Hepatocyte (in vitro differentiated cells): ENCODE measurements around the gene EHMT2. TPM values are rescaled to one million over a fixed set of nuclear protein-coding genes. Genes with fewer than 3 reads are reported as not detected.
A peak's percentile ranks its signal among the peaks of the same experiment; 100 is the strongest.

ENCODE experiments used
- DNase-seq: peaks from one replicate; pipeline ENCODE4 v3.0.0-alpha.2; 2016; ENCODE audit warnings: low spot score
- H2AFZ ChIP-seq: fragments of 200-600 bp; sonication (generic); 2 replicates; pipeline ENCODE4 v1.6.0; 2016; ENCODE audit warnings: antibody characterized with exemption, mild to moderate bottlenecking
- H3K27ac ChIP-seq: fragments of 200-600 bp; sonication (generic); 2 replicates; pipeline ENCODE4 v1.5.1; 2016; ENCODE audit warnings: mild to moderate bottlenecking
- H3K27me3 ChIP-seq: fragments of 200-600 bp; sonication (generic); 2 replicates; pipeline ENCODE4 v1.6.1; 2016
- H3K36me3 ChIP-seq: fragments of 200-600 bp; sonication (generic); replicated peaks from 2 replicates; pipeline ENCODE4 v1.5.1; 2016; ENCODE audit warnings: low read depth; ENCODE audit not compliant: insufficient read depth
- H3K4me1 ChIP-seq: fragments of 200-600 bp; sonication (generic); 2 replicates; pipeline ENCODE4 v1.5.1; 2016; ENCODE audit warnings: mild to moderate bottlenecking, moderate library complexity; ENCODE audit not compliant: insufficient read depth
- H3K4me2 ChIP-seq: fragments of 200-600 bp; sonication (generic); 2 replicates; pipeline ENCODE4 v1.6.0; 2016
- H3K4me3 ChIP-seq: fragments of 200-600 bp; sonication (generic); 2 replicates; pipeline ENCODE4 v1.5.1; 2016; ENCODE audit warnings: mild to moderate bottlenecking
- H3K79me2 ChIP-seq: fragments of 200-600 bp; sonication (generic); 2 replicates; pipeline ENCODE4 v1.6.0; 2017; ENCODE audit warnings: mild to moderate bottlenecking
- H3K9me2 ChIP-seq: fragments of 200-600 bp; sonication (generic); replicated peaks from 2 replicates; pipeline ENCODE4 v1.6.0; 2017; ENCODE audit warnings: mild to moderate bottlenecking; ENCODE audit not compliant: insufficient read depth
- H3K9me3 ChIP-seq: fragments of 200-600 bp; sonication (generic); 2 replicates; pipeline ENCODE4 v1.5.1; 2016; ENCODE audit warnings: low read depth, mild to moderate bottlenecking
- H4K20me1 ChIP-seq: fragments of 200-600 bp; sonication (generic); 2 replicates; pipeline ENCODE4 v1.6.0; 2016; ENCODE audit warnings: mild to moderate bottlenecking; ENCODE audit not compliant: insufficient read depth, poor library complexity, severe bottlenecking
- EZH2 ChIP-seq: fragments of 200-600 bp; sonication (generic); IDR thresholded peaks from 2 replicates; pipeline ENCODE4 v1.6.1; 2016; ENCODE audit warnings: antibody characterized with exemption, mild to moderate bottlenecking, borderline replicate concordance
- EZH2phosphoT487 ChIP-seq: fragments of 200-600 bp; sonication (generic); IDR thresholded peaks from one replicate; pipeline ENCODE4 v1.6.1; 2018; ENCODE audit warnings: antibody characterized with exemption, mild to moderate bottlenecking, low read depth, moderate library complexity; ENCODE audit not compliant: unreplicated experiment, severe bottlenecking
- WGBS: methylation state at CpG from one replicate; pipeline ENCODE4 v1.1.6; 2016; ENCODE audit warnings: low lambda C conversion rate; ENCODE audit errors: missing lambda C conversion rate; 5-methylcytosine and 5-hydroxymethylcytosine counted together
- polyA plus RNA-seq: library from polyadenylated mRNA; unstranded; fragments of >200 nt; fragmentation: Nextera tagmentation; extraction: Ambion mirVana; gene quantifications from 2 replicates; pipeline ENCODE4 v1.2.1, GENCODE V29; 2016
- total RNA-seq: library from RNA; depleted of rRNA; stranded (reverse); fragments of >200 nt; gene quantifications from 2 replicates; pipeline ENCODE4 v1.2.3, GENCODE V29; 2014
- TF ChIP-seq, protein P1 (sequence below): fragments of 200-600 bp; sonication (generic); IDR thresholded peaks from 2 replicates; pipeline ENCODE4 v1.5.1; 2016; ENCODE audit warnings: antibody characterized with exemption, mild to moderate bottlenecking; ENCODE audit not compliant: poor library complexity

Gene EHMT2
- total and polyA plus RNA-seq, 2 experiments from 2014 or later = 40.0 to 41.9 TPM

DNA sequence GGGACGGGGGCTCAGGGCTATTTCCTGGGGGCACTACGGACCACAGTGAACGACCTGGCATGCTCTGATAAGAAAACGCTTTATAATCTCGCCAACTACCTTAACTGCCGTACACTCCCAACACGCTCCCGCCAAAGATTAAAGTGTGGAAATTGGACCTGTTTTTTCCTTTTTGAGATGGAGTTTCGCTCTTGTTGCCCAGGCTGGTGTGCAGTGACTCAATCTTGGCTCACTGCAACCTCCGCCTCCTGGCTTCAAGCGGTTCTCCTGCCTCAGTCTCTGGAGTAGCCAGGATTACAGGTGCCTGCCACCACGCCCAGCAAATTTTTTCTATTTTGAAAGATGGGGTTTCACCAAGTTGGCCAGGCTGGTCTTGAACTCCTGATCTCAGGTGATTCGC is 18.4 kb downstream of the EHMT2 start:
- H3K9me2 ChIP-seq = no peaks in the 10 kb centered on the region
- H3K79me2 ChIP-seq = peaks cover 23% of the 10 kb centered on the region
- H3K4me1 ChIP-seq = no peaks in the 10 kb centered on the region
- H3K36me3 ChIP-seq = no peaks in the 10 kb centered on the region
- 79% methylated on average over 13 of the region's 13 CpGs for WGBS
- TF ChIP-seq EZH2 (no peak), EZH2phosphoT487 (no peak)
- TF ChIP-seq, protein P1, sequence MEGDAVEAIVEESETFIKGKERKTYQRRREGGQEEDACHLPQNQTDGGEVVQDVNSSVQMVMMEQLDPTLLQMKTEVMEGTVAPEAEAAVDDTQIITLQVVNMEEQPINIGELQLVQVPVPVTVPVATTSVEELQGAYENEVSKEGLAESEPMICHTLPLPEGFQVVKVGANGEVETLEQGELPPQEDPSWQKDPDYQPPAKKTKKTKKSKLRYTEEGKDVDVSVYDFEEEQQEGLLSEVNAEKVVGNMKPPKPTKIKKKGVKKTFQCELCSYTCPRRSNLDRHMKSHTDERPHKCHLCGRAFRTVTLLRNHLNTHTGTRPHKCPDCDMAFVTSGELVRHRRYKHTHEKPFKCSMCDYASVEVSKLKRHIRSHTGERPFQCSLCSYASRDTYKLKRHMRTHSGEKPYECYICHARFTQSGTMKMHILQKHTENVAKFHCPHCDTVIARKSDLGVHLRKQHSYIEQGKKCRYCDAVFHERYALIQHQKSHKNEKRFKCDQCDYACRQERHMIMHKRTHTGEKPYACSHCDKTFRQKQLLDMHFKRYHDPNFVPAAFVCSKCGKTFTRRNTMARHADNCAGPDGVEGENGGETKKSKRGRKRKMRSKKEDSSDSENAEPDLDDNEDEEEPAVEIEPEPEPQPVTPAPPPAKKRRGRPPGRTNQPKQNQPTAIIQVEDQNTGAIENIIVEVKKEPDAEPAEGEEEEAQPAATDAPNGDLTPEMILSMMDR = no peak
- no peaks in the 10 kb centered on the region for H3K27me3 ChIP-seq
- H3K4me3 ChIP-seq = no peak overlapping the region
- H2AFZ ChIP-seq = no peak overlapping the region
- H4K20me1 ChIP-seq = no peaks in the 10 kb centered on the region
- peak overlapping the region; percentile 84 for H3K4me2 ChIP-seq
- H3K9me3 ChIP-seq = no peaks in the 10 kb centered on the region
- no peak for DNase-seq
- H3K27ac ChIP-seq = peak overlapping the region; percentile 99

DNA sequence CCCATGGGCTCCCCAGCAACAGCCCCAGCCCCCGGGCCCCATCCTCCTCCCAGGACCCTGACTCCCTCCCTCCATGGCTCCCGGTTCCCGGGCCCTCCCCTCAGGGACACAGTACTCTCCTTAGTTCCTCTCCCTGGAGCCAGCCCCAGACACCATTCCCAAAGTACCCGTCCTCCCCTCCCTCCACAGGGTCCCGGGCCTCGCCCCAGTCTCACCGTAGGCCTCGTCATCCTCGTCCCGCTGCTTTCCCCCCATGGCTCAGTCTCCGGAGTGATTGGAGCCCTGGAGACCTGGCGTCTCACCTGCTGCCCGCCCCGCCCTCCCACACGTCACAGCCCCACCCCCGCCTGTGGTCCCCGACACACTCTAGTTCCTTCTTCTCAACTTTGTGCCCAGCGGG is 18.8 kb downstream of the EHMT2 start, which contains the start of gene SLC44A4:
Gene SLC44A4, minus strand, starts transcription at position 272 of the 400 bp plus-strand sequence. Its CDS starts 17 bp downstream, at position 255.
- peak within 1 kb of the TSS; percentile 27 for H3K4me3 ChIP-seq
- TF ChIP-seq, protein P1 = no peak
- TF ChIP-seq EZH2 (no peak), EZH2phosphoT487 (no peak)
- H3K9me3 ChIP-seq = no peaks in the 10 kb centered on the region
- peak within 1 kb of the TSS; percentile 84 for H3K4me2 ChIP-seq
- no peaks in the 10 kb centered on the region for H3K4me1 ChIP-seq
- H3K27me3 ChIP-seq = no peaks in the 10 kb centered on the region
- DNase-seq = peak; percentile 71
- no peaks in the 10 kb centered on the region for H3K9me2 ChIP-seq
- H2AFZ ChIP-seq = no peak within 1 kb of the TSS
- H3K27ac ChIP-seq = peak within 1 kb of the TSS; percentile 99
- WGBS = 82% methylated on average over 2 of the region's 18 CpGs
- no peaks in the 10 kb centered on the region for H4K20me1 ChIP-seq
- no peaks in the 10 kb centered on the region for H3K36me3 ChIP-seq
- H3K79me2 ChIP-seq = peaks cover 23% of the 10 kb centered on the region

DNA sequence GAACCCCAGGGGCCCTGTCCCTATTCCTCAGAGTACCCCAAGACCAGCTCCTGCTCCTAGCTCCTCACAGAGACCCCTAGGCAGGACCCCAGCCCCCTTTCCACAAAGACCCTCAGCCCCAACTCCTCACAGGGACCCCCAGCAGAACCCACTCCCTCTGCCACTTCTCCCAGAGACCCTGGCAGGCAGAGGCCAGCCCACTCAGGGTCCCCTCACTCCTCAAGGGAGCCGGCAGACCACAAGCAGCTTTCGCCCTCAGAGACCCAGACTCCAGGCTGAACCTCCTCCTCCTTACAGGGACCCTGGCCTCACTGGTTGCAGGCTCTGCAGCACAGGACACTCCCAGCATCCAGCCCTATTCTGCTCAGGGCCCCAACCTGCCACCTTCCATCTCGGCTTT is 19.3 kb downstream of the EHMT2 start:
- Histone ChIP-seq H3K4me2 (peak overlapping the region; percentile 84), H3K4me1 (no peaks in the 10 kb centered on the region), H3K4me3 (peak overlapping the region; percentile 27), H3K9me3 (no peaks in the 10 kb centered on the region), H3K27me3 (no peaks in the 10 kb centered on the region), H3K9me2 (no peaks in the 10 kb centered on the region), H3K36me3 (no peaks in the 10 kb centered on the region), H3K27ac (peak overlapping the region; percentile 99), H3K79me2 (peaks cover 23% of the 10 kb centered on the region), H4K20me1 (no peaks in the 10 kb centered on the region), H2AFZ (no peak overlapping the region)
- WGBS = 66% methylated on average over 3 of the region's 3 CpGs
- TF ChIP-seq EZH2 (no peak), EZH2phosphoT487 (no peak)
- TF ChIP-seq, protein P1 = no peak
- DNase-seq = no peak
